Mucosa of descending colon (tissue), 3 donors: ENCODE data around the gene PPFIA4. TPM values are rescaled to one million over a fixed set of nuclear protein-coding genes. Genes with fewer than 3 reads are reported as not detected.

Experiments used
- ATAC-seq: fragments of 200-7000 bp; cut with Tn5 transposase; one replicate; pipeline ENCODE4 v1.9.1; 2020; ENCODE audit warnings: mild to moderate bottlenecking, moderate library complexity
- DNase-seq, 3 donors: peaks; one replicate each; pipeline ENCODE4 v3.0.0-alpha.2; 2020
- H3K36me3 ChIP-seq: fragments of 200-600 bp; one replicate; pipeline ENCODE4 v1.8.0; 2021; ENCODE audit warnings: low read depth, mild to moderate bottlenecking
- H3K4me1 ChIP-seq: fragments of 200-600 bp; one replicate; pipeline ENCODE4 v1.8.0; 2021; ENCODE audit warnings: low read depth, mild to moderate bottlenecking
- H3K4me3 ChIP-seq: fragments of 200-600 bp; one replicate; pipeline ENCODE4 v1.8.0; 2021; ENCODE audit warnings: mild to moderate bottlenecking
- H3K9me3 ChIP-seq: fragments of 200-600 bp; one replicate; pipeline ENCODE4 v1.8.0; 2021; ENCODE audit warnings: mild to moderate bottlenecking
- intact Hi-C, 2 donors: fragments of 100-400 bp; cut with DNase I in 1 of 2; cut with micrococcal nuclease in 1 of 2; formaldehyde crosslinking; loops; one replicate each; pipeline versions ENCODE4 v1.11.0 to v1.11.1; 2022; cut with DNase I, micrococcal nuclease
- total RNA-seq, 3 donors: library from RNA; stranded (reverse); fragmentation: NEBNext Ultra II Directional in 2 of 3; extraction: Animal tissue kit (Norgen Biotek cat#: 25700) in 2 of 3; gene quantifications; one replicate each; pipeline versions ENCODE4 v1.2.1 to v1.2.4, GENCODE V29; 2021 to 2023
- TF ChIP-seq, protein P1 (sequence below): fragments of 200-600 bp; IDR thresholded peaks from one replicate; pipeline ENCODE4 v1.8.0; 2022; ENCODE audit warnings: antibody characterized with exemption, mild to moderate bottlenecking
- donor health status: DM: no; HTN: no; CAD: no; lungs with moderate emphysema.
- donor health status: DM: no; HTN: no; CAD: no.
- donor health status: DM: no; HTN: yes; CAD: no.

Gene PPFIA4
- total RNA-seq, 3 donors from 2014 or later, result 0.43 to 4.0 (median 0.60) TPM

DNA sequence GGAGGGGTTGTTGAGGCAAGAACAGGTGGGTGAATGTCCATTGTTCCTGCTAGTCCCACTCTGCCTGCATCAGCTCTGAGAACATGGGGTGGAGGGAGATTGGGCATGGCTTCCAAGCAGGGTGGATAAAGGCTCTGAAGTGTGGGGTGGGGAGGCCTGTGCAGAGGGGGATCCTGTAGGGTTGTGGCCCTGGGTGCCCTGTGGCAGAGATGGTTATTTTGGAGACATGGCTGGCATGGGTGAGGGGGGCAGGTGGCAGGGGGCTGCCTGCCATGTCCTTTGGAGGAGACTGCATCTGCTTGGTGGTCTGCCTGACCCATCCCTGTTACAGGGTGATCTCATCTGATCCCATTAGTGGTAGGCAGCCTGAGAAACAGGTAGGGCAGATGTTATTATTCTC, 48.3 kb downstream of the PPFIA4 start:
- DNase-seq, result no peak

DNA sequence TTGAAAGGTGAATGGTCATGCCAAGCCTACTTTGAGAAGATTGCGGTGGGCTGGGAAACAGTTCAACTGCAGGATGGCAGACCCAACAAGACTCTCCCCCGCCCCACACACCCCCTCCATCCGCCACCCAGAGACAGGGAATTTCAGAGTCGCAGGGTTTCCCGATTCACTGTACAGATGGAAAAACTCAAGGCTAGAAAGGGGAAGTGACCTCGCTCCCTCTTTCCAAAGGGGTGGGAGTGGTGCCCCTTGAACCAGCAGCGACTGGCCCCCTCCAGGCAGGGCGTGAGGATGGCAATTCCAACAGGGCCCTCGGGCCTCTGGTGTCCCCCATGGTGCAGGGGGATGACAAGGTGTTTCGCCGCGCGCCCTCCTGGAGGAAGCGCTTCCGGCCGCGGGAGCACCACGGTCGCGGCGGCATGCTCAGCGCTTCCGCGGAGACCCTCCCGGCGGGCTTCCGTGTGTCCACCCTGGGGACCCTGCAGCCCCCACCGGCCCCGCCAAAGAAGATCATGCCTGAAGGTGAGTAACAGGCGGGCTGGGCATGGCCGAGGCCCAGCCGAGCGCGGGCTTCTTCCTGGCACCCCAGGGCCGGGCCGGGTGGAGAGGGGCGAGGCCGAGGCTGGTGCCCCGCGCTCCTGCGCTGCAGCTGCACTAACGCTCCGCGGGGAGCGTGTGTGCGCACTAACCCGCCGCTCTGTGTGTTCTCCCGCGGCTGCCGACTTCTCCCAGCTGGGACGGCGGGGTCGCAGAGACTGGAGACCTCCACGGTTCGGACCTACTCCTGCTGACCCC, 49.1 kb downstream of the PPFIA4 start:
- DNase-seq (no peak), ATAC-seq (peak; percentile 32)
- Histone ChIP-seq H3K4me3 (no peak overlapping the region), H3K36me3 (no peaks in the 10 kb centered on the region), H3K9me3 (no peaks in the 10 kb centered on the region), H3K4me1 (no peaks in the 10 kb centered on the region)
- intact Hi-C loops, result no loop called here
- TF ChIP-seq, protein P1, sequence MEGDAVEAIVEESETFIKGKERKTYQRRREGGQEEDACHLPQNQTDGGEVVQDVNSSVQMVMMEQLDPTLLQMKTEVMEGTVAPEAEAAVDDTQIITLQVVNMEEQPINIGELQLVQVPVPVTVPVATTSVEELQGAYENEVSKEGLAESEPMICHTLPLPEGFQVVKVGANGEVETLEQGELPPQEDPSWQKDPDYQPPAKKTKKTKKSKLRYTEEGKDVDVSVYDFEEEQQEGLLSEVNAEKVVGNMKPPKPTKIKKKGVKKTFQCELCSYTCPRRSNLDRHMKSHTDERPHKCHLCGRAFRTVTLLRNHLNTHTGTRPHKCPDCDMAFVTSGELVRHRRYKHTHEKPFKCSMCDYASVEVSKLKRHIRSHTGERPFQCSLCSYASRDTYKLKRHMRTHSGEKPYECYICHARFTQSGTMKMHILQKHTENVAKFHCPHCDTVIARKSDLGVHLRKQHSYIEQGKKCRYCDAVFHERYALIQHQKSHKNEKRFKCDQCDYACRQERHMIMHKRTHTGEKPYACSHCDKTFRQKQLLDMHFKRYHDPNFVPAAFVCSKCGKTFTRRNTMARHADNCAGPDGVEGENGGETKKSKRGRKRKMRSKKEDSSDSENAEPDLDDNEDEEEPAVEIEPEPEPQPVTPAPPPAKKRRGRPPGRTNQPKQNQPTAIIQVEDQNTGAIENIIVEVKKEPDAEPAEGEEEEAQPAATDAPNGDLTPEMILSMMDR, result no peak

More for the DNA sequence above, 48.3 kb downstream of the PPFIA4 start:
- Histone ChIP-seq H3K4me1 (no peaks in the 10 kb centered on the region), H3K36me3 (no peaks in the 10 kb centered on the region), H3K4me3 (no peak overlapping the region), H3K9me3 (no peaks in the 10 kb centered on the region)
- intact Hi-C loops, result no loop called here
- TF ChIP-seq, protein P1, result no peak
- ATAC-seq, result no peak

DNA sequence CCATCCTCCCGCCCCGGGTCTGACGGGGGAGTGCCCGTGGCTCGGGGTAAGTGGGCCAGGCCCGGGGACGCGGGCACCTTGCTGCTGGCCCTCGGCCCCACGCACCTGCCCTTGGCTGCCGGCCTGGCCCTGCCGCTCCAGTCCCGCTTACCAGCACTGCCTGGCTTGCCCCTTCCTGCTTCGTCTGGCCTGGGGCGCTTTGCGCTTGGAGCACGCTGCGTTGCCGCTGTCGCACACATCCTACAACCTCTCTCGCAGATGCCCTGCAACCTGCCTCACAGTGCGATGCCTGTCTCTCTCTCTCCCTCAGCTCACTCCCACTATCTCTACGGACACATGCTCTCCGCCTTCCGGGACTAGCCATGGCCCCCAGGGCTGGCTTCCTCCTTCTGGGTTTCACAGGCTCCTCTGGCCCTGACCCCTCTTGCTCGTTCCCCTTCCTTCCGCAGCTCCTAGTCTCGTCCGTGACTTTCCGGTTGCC, 49.8 kb downstream of the PPFIA4 start:
- no peak for DNase-seq
- Histone ChIP-seq H3K9me3 (no peaks in the 10 kb centered on the region), H3K36me3 (no peaks in the 10 kb centered on the region), H3K4me3 (no peak overlapping the region), H3K4me1 (no peaks in the 10 kb centered on the region)
- TF ChIP-seq, protein P1, result no peak
- intact Hi-C loops, result no loop called here
- peak; percentile 25 for ATAC-seq

DNA sequence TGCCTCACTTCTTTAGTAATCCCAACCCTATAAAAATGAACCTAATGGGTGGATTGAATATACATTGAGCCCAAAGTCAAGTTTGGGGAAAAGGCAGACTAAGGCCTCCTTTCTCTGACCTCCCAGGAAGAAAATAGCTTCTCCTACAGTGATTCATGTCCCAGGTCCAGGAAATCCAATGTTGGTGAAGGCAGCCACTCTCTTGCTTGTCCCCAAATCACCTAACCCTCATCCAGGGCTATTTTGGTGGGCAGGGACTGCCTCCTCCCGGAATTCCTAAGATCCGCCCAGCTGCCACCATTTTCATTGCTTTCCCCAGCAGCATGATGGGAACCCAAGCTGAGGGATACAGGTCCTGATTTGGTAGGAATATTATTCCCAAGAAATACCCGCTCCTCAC, 51.1 kb downstream of the PPFIA4 start:
- intact Hi-C loops, result no loop called here

DNA sequence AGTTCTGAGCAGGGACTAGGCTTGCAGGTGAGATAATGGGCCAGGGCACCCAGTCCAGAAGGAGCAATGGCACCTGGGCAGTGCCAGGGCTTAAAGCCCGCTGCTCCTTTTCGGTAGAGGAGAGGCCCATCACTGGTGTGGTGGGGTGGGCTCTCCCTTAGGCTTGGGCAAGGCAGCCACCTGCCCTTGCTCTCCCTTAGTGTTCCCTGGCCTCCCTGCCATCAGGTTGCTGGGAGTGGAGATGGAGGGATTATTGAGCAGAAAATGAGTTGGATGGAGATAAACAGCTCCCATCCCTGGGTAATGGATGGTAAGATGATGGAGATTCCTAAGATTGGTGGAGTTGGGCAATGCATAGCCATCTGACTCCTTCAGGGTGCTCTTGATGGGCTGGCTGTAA, 51.7 kb downstream of the PPFIA4 start:
- DNase-seq (no peak), ATAC-seq (no peak)
- H3K4me1 ChIP-seq, result no peaks in the 10 kb centered on the region
- H3K9me3 ChIP-seq, result no peaks in the 10 kb centered on the region
- TF ChIP-seq, protein P1, result no peak
- H3K36me3 ChIP-seq, result no peaks in the 10 kb centered on the region
- H3K4me3 ChIP-seq, result no peak overlapping the region
- intact Hi-C loops, result no loop called here

More for the DNA sequence above, 51.1 kb downstream of the PPFIA4 start:
- TF ChIP-seq, protein P1, result no peak
- Histone ChIP-seq H3K4me1 (no peaks in the 10 kb centered on the region), H3K9me3 (no peaks in the 10 kb centered on the region), H3K4me3 (no peak overlapping the region), H3K36me3 (no peaks in the 10 kb centered on the region)
- ATAC-seq, result no peak
- DNase-seq, result no peak
